Skeletal muscle satellite cell (primary cell): ENCODE results near the gene CALU.

ENCODE experiments used
- H3K27me3 ChIP-seq: 2 replicates; pipeline ENCODE4 v1.7.0; 2013; ENCODE audit warnings: low read length; ENCODE audit not compliant: control insufficient read depth, insufficient read depth
- H3K36me3 ChIP-seq: 2 replicates; pipeline ENCODE4 v1.7.0; 2013; ENCODE audit warnings: mild to moderate bottlenecking, control low read depth, low read length; ENCODE audit not compliant: insufficient read depth
- H3K4me1 ChIP-seq: 2 replicates; pipeline ENCODE4 v1.7.0; 2013; ENCODE audit warnings: low read length; ENCODE audit not compliant: control insufficient read depth, insufficient read depth
- H3K4me2 ChIP-seq: 2 replicates; pipeline ENCODE4 v1.7.0; 2013; ENCODE audit warnings: mild to moderate bottlenecking, low read length
- H3K4me3 ChIP-seq: 2 replicates; pipeline ENCODE4 v1.7.0; 2013; ENCODE audit warnings: low read length
- H3K9ac ChIP-seq: 2 replicates; pipeline ENCODE4 v1.7.0; 2013; ENCODE audit warnings: mild to moderate bottlenecking, low read depth, low read length, moderate library complexity
- H3K9me3 ChIP-seq: replicated peaks from 2 replicates; pipeline ENCODE4 v1.7.0; 2013; ENCODE audit warnings: mild to moderate bottlenecking, control low read depth, low read length

CALU gene

DNA sequence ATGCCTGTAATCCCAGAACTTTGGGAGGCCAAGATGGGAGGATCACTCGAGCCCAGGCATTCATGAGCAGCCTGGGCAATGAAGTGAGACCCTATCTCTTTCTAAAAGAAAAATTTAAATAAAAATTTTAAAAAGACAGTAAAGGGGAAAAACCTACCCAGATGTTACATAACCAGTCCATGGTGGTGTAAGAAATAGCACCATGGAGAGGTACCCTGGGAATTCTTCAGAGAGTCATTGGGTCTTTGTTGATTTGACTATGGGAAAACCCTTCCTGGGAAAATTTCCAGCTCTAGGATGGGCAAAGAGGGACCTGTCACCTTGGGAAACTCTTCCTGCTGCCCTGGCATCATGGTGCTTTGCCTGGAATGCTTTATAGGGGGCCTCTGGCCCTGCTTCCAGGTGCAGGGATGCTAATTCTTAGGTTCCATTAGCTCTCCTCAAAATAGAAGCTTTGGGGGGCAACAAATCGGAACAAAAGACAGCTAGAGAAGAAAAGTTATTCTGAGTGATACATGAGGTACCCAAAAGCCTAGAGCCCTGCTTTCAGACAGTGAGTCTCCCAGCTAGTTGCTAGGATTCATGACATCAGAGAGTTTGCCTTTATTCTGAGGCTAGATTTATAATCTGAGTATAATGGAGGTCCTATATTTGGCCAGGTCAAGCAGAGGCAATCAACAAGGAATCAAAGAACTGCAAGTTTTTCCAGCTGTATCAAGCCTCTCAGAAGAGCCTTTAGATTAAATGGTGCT lies 62.7 kb downstream of the CALU start:
- no peaks in the 10 kb centered on the region for H3K9me3 ChIP-seq
- H3K9ac ChIP-seq = no peak overlapping the region
- peaks cover 4% of the 10 kb centered on the region for H3K36me3 ChIP-seq
- H3K4me3 ChIP-seq = no peak overlapping the region
- H3K4me1 ChIP-seq = no peaks in the 10 kb centered on the region
- H3K4me2 ChIP-seq = no peak overlapping the region
- H3K27me3 ChIP-seq = no peaks in the 10 kb centered on the region

DNA sequence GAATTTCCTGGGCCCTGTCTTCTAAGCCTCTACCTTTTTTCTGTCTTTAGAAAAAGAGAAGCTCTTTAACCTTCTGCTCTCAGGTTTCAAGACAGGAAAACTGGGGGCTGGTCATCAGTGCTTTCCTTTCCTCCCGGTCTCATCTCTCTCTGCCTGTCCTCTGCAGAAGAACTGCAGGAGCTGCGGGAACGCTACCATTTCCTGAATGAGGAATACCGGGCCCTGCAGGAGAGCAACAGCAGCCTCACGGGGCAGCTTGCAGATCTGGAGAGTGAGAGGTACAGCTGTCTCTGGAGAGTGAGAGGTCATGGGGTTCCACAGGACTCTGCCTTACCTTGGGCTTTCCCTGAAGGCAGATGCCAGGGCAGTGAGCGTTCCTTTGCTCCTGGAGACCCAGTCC lies 65.3 kb downstream of the CALU start:
- Histone ChIP-seq H3K4me2 (no peak overlapping the region), H3K4me3 (no peak overlapping the region), H3K36me3 (peaks cover 4% of the 10 kb centered on the region), H3K9ac (no peak overlapping the region), H3K9me3 (no peaks in the 10 kb centered on the region), H3K4me1 (no peaks in the 10 kb centered on the region), H3K27me3 (no peaks in the 10 kb centered on the region)

DNA sequence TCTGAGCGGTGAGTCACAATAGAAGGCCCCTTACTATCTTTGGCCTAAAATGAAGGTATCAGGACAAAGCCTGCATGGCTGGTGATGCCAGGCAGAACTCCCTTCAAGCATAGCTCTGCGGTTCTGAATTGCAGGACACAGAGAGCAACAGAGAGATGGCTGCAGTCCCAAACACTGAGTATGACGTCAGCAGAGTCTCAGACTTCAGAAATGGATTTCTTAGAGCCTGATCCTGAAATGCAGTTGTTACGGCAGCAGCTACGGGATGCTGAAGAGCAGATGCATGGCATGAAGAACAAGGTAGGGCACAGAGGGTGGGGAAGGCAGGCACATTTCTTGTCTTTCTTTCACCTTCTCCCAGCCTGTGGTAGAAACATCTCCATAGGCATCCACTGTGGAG lies 66.1 kb downstream of the CALU start:
- Histone ChIP-seq H3K9ac (no peak overlapping the region), H3K4me2 (no peak overlapping the region), H3K36me3 (peaks cover 4% of the 10 kb centered on the region), H3K9me3 (no peaks in the 10 kb centered on the region), H3K27me3 (no peaks in the 10 kb centered on the region), H3K4me3 (no peak overlapping the region), H3K4me1 (no peaks in the 10 kb centered on the region)

DNA sequence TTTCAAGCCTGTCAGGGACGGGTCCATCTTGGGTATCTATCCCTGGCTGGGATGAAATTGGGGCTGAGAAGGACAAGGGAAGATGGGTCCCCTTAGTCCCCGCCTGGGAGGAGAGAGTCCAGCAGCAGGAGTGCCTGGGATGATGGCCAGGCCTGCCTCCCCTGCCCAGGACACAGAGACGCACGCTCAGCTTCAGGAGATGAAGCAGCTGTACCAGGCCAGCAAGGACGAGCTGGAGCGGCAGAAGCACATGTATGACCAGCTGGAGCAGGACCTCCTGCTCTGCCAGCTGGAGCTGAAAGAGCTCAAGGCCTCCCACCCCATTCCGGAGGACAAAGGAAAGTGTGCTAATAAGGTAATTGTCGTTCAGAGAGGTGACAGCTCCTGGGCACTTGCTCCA lies 68.0 kb downstream of the CALU start:
- no peaks in the 10 kb centered on the region for H3K4me1 ChIP-seq
- H3K4me3 ChIP-seq = no peak overlapping the region
- H3K36me3 ChIP-seq = peaks cover 4% of the 10 kb centered on the region
- H3K4me2 ChIP-seq = no peak overlapping the region
- no peak overlapping the region for H3K9ac ChIP-seq
- H3K9me3 ChIP-seq = no peaks in the 10 kb centered on the region
- no peaks in the 10 kb centered on the region for H3K27me3 ChIP-seq

DNA sequence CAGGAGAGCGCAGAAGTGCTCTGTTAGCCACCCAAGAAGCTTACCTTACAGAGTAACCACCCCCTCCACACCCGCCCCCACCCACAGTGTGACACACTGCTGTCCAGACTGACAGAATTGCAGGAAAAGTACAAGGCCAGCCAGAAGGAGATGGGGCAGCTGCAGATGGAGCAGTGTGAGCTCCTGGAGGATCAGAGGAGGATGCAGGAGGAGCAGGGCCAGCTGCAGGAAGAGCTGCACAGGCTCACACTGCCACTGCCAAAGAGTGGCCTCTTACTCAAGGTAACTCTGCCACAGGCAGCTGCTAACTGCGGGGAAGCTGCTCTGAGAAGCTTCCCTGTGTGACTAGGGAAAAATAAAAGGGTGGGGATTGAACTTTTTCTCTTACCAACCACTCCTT lies 70.2 kb downstream of the CALU start:
- Histone ChIP-seq H3K9me3 (no peaks in the 10 kb centered on the region), H3K4me1 (no peaks in the 10 kb centered on the region), H3K9ac (no peak overlapping the region), H3K4me2 (no peak overlapping the region), H3K27me3 (no peaks in the 10 kb centered on the region), H3K36me3 (peaks cover 4% of the 10 kb centered on the region), H3K4me3 (no peak overlapping the region)

DNA sequence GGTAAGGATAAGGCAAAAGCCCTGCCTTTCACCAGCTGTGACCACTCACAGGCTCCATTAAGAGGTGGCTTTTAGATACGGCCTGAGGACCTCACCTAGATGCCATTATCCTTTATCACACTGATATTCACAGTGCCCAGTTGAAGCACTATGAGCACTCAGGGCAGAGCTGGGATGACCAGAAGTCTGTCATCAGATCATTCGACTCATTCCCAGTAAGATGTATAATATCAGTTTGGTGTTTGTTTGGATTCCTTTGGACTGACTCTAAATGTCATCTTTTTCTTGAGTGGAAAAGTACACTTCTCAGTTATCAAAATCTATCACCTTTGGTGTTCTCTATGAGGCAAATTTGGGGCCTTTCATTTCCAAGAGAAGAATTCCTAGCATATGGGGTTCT lies 71.3 kb downstream of the CALU start:
- H3K4me1 ChIP-seq = no peaks in the 10 kb centered on the region
- H3K36me3 ChIP-seq = peaks cover under 1% of the 10 kb centered on the region
- H3K9me3 ChIP-seq = no peaks in the 10 kb centered on the region
- H3K4me2 ChIP-seq = no peak overlapping the region
- H3K4me3 ChIP-seq = no peak overlapping the region
- H3K27me3 ChIP-seq = peaks cover 1% of the 10 kb centered on the region
- H3K9ac ChIP-seq = no peak overlapping the region

DNA sequence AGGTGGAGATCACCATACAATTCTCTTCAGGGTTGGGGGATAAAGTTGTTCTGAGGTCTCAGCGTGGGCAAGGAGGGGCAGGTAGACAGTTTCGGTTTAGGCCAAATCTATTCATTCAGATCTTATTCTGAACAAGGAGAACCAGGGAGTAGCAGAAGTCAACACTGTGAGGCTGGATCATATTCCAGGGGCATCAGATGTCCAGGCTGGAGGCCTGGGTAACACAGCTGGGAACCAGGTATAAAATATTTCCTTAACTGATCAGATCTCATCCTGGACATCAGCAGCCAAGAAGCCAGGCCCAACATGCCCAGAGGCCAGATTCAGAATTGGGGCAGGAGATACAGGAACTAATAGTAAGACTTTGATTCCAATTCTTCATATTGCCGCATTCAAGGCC lies 71.8 kb downstream of the CALU start:
- Histone ChIP-seq H3K4me2 (no peak overlapping the region), H3K36me3 (no peaks in the 10 kb centered on the region), H3K27me3 (peaks cover 3% of the 10 kb centered on the region), H3K9me3 (no peaks in the 10 kb centered on the region), H3K4me3 (no peak overlapping the region), H3K9ac (no peak overlapping the region), H3K4me1 (no peaks in the 10 kb centered on the region)

DNA sequence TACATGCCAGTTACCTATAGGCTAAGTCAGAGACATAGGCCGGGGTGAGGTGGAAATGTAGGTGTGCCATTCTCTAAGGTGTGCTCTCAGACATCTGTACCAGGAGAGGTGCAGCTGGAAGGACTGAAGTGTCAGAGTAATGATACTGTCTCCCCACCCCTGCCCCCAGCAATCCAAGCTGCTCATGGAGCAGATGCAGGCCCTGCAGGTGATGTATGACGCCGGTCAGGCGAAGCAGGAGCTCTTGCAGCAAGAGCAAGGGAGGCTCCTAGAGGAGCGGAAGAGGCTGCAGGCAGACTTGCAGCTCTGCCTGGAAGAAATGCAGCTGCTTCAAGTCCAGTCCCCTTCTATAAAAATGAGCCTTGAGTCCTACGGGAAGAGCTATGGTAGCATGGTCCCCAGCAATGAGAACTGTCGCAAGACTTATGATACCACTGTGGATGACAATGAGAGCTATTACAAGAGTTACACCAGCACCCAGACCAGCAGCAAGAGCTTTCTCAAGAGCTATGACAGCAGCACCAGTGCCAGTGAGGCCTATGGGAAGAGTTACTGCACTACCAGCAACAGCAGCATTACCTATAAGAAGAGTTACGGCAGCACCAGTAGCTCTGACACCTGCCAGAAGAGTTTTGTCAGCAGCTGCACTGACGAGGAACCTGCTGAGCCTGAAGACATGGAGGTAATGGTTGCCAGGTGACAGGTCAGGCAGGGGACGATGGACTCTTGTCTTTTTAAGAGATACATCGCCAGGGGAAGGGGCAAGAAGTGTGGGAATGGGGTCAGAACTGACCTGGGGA lies 72.7 kb downstream of the CALU start:
- Histone ChIP-seq H3K9me3 (no peaks in the 10 kb centered on the region), H3K4me1 (no peaks in the 10 kb centered on the region), H3K4me3 (no peak overlapping the region), H3K4me2 (no peak overlapping the region), H3K9ac (no peak overlapping the region), H3K27me3 (peaks cover 3% of the 10 kb centered on the region), H3K36me3 (no peaks in the 10 kb centered on the region)

DNA sequence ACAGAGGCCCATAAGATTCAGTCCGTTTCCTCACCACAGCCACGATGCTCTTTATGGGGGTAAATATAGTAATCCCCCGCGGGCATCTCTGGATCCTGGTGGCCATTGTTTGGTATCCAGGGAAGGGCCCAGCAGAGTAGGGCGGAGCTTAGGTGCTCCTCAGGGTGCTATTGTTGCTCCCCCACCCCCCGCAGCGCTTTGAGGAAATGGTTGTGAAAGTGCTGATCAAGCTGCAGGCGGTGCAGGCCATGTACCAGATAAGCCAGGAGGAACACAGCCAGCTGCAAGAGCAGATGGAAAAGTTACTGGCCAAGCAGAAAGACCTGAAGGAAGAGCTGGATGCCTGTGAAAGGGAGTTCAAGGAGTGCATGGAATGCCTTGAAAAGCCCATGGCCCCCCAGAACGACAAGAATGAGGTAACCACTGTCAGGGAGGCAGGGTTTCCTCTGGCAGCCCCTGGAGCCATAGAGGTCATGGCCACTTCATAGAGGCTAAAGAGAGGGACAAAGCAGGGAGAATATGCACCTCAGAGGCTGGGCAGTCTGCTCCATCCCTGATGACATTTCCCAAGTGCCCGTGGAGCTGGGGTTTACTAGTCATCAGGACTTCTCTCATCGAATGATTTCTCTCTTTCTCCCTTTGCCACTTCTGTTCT lies 73.5 kb downstream of the CALU start:
- Histone ChIP-seq H3K36me3 (no peaks in the 10 kb centered on the region), H3K9me3 (no peaks in the 10 kb centered on the region), H3K4me3 (no peak overlapping the region), H3K9ac (no peak overlapping the region), H3K4me1 (no peaks in the 10 kb centered on the region), H3K4me2 (no peak overlapping the region), H3K27me3 (peaks cover 3% of the 10 kb centered on the region)

DNA sequence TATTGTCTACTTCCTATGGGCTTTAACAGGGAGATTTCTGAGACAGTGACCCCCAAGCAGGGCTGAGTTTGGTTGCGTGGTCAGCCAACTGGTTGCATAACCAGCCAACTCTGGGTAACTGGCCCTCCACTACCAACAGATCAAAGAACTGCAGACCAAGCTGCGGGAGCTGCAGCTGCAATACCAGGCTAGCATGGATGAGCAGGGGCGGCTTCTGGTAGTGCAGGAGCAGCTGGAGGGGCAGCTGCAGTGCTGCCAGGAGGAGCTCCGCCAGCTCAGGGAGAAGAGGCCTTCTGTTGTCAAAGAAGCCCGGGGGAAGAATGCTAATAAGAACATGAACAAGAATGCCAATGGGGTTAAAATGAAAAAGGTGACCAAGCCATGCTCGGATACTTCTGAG lies 75.3 kb downstream of the CALU start:
- Histone ChIP-seq H3K36me3 (no peaks in the 10 kb centered on the region), H3K4me2 (no peak overlapping the region), H3K9ac (no peak overlapping the region), H3K9me3 (no peaks in the 10 kb centered on the region), H3K4me3 (no peak overlapping the region), H3K4me1 (no peaks in the 10 kb centered on the region), H3K27me3 (peaks cover 10% of the 10 kb centered on the region)

DNA sequence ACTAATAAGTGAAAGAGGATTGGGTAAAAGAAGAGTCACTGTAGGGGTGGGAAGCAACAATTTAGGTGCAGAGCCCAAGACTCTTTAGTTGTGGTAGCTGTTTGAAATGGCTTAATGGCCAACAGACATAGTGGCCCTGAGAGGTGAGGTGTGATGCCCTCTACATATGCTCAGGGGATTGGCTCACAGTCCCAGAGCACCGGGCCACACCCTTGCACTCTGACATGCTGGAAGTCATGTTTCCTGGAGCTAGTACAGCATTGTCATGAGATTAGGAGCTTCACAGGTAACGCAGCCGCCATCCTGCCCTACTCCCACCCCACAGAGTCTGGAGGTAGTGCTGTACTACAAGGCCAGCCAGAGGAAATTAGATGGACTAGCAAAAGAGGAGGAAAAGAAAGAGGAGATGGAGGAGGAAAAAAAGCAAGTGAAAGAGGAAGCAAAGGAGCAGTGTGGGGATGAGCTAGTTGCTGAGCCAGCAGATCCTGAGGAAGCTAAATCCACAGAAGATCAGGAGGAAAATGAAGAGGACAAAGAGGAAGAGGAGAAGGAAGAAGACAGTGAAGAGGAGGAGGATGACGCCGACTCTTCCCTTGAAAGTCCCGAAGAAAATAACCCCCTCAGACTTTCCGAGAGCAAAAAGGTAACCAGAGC lies 76.3 kb downstream of the CALU start:
- H3K4me2 ChIP-seq = no peak overlapping the region
- no peaks in the 10 kb centered on the region for H3K4me1 ChIP-seq
- no peak overlapping the region for H3K4me3 ChIP-seq
- H3K36me3 ChIP-seq = no peaks in the 10 kb centered on the region
- peaks cover 14% of the 10 kb centered on the region for H3K27me3 ChIP-seq
- no peaks in the 10 kb centered on the region for H3K9me3 ChIP-seq
- H3K9ac ChIP-seq = no peak overlapping the region
